ENCODE measurements around the gene CCDC27.
"Not testable (repeated sequence)": the region's sequence is repeated elsewhere in the genome, so short reads cannot be mapped to it uniquely, and the experiment has no call there.

Gene CCDC27

DNA sequence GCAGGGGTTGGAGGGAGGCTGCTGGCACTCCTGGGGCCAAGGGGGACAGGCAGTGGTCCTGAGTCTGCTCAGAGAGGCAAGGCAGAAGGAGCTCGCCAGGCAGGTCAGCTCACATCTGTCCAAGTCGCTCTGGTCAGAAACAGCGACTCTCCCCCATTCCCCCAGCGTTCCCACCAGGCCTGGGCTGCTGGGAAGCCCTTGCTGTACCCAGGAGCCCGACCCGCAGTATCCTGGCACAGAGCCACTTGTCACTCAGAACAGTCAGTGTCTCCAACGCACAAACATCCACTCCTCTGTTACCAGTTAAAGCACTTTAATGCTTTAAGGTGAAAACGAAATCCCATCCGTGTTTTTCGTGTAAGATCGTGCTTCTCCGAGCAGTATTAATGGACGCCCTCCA lies 16.6 kb upstream of the CCDC27 start:
- no peak for DNase-seq (ENCODE audit: low read depth in 2 of 2)

DNA sequence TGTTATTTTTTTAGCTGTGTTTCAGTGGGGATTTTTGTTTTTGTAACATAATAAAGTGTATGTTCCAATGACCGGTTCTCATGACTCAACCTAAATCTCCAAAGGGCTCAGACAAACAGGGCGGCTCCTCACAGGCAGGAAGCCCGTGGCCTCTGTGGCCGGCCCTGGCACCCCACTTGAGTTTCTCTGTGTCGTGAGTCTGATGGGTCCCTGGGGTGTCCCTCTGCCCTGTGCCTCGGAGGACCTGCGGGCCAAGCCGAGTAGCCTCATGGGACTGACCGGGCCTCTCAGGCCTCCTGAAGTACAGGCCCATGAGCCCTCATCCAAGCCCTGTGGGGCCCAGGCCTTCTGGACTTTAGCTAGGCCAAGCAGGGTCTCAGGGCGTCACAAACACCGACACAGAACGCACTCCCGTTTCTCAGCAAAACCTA lies 16.1 kb upstream of the CCDC27 start:
- DNase-seq (ENCODE audit: low read depth in 2 of 2): no peak

DNA sequence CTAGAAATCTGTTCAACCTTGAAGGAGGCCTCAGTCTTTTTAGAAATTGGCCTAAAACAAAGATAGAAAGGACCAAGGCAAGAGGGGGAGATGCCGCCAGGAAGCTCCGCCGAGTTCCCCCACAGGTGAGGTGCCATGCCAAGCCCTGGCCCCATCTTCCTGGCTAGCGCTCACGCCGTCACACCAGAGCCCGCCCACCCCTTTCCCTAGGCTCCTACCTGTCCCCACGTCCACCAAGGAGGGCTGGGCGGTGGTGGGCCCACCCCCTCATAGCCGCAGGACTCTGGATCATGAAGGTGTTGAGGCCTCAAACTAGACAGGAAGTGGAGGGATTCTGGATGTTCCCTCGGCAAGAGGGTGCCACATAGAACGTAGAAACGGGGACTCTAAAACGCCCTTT lies 15.5 kb upstream of the CCDC27 start:
- no peak for DNase-seq (ENCODE audit: low read depth in 2 of 2)

DNA sequence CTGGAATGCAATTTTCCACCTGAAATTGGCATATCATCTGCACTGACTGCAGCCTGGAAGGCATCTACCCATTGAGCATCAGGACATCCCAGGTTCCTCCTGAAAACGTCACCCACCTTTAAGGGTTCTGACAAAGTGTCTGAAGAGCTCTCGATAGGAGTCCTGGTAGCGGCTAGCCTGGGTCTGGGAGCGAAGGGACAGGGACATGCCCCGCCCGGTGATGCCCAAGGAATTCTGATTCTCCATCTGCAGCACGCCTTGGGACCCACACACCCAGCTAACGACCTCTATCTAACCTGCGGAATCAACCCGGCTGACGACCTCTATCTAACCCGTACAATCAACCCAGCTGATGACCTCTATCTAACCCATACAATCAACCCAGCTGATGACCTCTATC lies 13.3 kb upstream of the CCDC27 start:
- DNase-seq (ENCODE audit: low read depth in 2 of 2): no peak

DNA sequence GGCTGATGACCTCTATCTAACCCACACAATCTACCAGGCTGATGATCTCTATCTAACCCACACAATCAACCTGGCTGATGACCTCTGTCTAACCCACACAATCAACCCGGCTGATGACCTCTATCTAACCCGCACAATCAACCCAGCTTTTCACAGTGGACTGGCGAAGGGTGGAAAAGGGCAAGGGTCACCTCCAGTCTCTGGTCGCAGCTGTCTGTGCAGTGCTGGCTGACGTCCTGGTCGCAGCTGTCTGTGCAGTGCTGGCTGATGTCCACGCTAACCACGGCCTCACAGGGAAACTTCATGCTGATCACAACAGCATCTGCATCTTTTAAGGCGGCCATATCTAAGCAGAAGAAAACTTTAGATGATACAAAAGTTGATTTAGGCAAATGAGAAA lies 12.2 kb upstream of the CCDC27 start:
- DNase-seq (ENCODE audit: low read depth in 2 of 2): no peak

DNA sequence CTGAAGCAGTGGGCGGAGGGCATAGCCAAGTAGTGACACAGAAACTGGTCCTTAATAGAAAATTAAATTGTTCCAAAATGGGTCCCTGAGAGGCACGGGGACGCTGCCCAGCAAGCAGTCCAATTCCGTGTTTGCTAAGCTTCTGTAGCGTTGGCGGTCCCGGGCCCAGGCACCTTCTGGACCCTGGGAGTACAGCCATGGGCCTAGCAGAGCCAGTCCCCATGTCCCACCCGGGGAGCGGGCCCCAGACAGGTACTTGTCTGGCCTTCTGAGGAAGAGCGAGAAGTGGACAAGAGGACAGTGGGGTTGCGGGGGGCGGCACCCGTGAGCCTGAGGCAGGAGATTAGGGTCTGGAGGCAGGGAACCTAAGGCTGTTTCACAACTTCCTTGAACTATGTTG lies 11.5 kb upstream of the CCDC27 start:
- DNase-seq (ENCODE audit: low read depth in 2 of 2): no peak

DNA sequence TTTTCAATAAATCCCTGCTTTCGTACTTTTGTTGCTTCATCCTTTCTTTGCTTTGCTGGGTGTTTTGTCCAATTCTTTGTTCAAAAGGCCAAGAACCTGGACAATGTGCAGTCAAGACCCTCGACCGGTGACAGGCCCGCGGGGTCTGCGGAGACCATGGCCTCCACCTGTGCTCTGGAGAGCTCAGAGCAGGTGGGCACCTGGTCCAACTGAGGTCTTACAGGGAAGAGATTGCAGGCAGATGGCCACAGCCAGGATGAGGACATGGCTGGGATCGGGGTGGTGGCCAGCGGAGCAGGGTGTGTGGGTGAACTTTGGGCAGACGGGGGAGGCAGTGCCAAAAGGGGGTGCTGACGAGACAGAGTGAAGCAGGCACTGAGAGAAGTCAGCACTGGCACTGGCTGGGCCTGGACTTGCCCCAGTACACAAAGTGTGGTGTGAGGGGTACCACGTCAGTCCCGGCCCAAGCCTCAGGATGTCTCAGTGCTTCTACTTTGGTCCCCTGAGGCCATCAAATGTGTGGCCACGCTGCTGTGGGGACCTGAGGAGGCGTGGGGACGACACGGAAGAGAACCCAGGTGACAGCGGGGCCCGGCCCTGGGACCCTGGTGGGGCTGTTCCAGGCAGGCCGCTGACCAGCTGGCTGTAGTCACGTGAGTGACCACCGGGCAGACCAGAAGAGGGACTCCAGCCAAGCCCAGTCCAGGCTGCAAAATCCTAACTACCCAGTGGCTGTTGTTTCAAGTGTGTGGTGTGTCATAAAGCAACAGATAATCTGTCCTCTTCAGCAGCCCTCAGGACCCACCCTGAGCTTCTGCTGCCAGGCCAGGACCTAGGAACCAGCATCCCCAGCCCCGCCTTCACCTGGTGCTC lies 10.4 kb upstream of the CCDC27 start:
- DNase-seq (ENCODE audit: low read depth in 2 of 2): no peak

DNA sequence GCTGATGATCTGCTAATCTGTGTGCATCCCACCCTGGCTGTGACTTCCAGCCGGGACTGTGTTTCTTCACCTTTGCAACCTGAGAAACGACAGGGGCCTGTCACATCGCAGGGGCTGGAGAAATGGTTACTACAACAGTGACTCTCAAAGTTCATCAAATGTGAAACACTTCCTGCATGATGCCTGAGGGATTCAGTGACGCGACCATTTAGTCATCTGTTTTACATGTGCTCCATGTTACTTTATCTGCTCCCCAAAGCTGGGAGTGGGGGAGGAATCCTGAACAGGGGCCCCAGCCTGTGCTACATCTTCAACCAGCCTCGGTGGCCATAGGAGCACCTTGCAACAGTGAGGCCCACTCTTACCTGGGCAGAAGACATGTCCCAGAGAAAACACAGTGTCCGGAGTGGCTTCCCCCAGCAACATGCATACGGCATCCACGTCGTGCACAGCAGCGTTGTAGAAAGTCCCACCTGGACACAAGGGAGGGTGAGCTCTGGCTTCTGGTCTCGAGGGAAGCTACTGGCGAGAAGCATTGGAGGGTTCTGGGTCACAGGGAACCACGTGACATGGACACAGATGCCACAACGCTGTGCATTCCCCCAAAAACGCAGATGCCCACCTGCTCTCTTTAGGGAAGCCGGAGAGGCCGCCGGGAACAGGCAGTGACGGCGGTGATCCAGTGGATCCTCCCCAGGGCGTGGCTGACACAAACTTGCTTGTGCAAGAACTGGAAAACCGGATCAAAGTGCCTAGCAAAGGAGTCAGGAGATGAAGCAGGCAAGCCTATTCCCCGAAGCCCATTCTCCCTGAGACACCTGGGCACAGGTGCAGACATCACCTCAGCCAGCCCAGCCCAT lies 9.6 kb upstream of the CCDC27 start:
- DNase-seq (ENCODE audit: low read depth in 2 of 2): no peak

DNA sequence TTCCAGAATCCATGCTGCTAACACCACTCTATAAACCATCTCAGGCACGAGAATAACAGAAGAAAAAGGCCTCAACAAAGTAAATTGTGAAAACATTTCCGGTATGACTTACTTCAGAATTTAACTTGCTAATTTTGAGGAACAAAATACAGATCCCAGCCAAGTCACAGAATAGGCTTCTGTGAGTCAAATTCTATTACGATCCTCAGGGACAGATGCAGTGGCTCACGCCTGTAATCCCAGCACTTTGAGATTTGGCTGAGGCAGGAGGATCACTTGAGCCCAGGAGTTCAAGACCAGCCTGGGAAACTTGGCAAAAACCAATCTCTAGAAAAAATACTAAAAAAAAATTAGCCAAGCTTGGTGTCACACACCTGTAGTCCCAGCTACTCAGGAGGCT lies 8.8 kb upstream of the CCDC27 start:
- no peak for DNase-seq (ENCODE audit: low read depth in 2 of 2)

DNA sequence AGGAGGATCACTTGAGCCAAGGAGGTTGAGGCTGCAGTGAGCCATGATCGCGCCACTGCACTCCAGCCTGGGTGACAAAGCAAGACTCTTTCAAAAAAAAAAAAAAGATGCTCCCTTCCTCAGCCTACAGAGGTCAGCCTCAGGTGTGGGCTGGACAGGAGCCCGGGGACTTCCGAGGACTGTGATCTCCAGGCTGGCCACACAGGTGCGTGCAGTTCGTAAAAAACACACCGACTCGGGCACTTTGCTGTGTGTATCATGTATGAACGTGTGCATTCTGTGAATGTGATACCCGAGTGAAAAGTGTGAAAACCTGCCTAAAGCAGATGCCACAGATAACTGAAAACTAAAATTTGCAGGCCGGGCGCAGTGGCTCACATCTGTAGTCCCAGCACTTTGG lies 8.4 kb upstream of the CCDC27 start:
- DNase-seq (ENCODE audit: low read depth in 2 of 2): no peak

DNA sequence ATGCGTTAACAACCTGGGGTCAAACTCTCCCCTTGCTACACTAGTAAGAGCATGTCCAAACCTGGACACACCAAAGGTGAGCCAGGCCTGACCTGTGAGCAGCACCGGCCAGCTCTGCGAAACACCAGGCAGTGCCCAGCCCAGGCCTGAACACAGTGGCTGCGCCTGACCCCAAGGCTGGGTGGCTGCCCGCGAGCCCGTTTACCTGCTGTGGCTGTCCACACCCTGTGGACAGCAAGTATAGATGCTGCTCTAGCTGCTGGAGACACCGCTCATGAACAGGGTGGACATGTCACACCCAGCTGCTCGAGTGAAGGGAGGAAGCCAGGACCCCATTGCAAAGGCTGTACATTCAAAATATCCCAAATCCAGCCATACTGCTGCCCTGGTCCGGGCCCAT lies 7.6 kb upstream of the CCDC27 start:
- no peak for DNase-seq (ENCODE audit: low read depth in 2 of 2)

DNA sequence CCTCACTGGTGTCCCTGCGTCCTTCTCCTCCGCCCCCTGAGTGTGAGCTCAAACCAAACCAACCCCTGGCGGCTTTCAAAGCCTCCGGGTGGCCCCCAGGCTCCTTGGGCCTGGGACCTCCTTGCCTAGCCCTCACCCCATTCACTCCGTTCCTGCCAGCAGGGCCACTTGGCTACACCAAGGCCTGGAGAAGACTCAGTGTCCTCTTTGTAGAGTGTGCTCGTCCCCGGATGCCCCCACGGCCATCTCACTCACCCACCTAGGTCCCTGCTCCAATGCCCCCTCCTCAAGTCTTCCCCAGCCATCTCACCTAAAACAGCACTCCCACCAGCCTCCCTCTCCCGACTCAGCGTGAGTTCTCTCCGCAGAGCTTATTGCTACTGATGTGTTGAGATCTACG lies 7.2 kb upstream of the CCDC27 start:
- DNase-seq (ENCODE audit: low read depth in 2 of 2): no peak

DNA sequence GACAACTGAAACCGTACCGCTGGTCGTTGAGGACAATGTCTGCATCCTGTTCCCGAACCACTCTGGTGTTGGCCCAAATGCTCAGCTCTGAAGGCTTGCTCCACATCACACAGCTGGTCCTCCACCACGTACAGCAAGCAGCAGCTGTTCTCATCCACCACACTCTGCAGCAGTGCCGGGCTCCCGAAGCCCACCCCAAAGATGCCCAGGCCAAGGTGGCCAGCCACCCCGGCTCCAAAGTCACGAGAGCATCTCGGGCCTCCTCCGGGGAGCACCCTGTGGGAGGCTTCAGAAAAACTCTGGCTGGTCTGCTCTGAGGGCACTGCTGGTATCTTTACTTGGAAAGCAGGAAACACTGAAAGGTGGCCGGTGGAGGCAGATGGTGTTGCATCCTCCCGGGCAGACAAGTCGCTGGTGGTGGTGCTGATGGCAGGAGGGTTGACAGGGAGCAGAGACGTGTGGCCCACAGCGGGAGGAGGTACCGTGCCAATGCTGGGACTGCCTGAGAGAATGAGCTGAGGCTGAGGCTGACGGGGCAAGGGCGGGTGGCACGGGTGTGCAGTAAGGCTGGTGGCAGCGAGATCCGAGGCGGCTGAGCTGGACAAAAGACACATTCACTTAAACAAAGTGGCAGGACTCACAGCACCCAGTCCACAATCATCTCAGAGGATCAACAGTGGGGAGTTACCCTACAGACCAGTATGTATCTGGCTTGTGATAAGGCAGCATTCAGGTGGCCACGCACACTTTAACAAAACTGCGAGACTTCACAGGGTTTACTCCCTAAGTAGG lies 6.5 kb upstream of the CCDC27 start:
- no peak for DNase-seq (ENCODE audit: low read depth in 2 of 2)

DNA sequence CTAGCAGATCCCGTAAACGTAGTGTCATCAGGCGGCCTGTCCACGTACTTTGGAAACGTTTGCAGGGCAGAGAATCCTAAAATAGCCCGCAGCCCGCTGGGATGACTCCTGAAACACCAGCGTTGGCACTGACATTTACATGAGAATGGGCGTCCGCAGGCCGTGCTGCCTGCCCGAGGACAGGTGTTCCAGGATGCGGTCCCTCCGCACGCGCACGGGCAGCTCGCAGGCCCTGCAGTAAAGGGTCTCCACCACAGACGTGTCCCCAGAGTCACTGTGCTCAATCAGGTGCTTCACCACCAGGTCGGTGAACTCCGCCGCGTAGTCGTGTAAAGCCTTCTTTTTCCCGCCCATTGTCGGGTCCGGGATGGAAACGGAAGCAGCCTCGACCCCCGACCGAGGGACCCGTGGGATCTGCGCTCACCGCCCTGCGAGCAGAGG lies 5.8 kb upstream of the CCDC27 start:
- DNase-seq (ENCODE audit: low read depth in 2 of 2): no peak

DNA sequence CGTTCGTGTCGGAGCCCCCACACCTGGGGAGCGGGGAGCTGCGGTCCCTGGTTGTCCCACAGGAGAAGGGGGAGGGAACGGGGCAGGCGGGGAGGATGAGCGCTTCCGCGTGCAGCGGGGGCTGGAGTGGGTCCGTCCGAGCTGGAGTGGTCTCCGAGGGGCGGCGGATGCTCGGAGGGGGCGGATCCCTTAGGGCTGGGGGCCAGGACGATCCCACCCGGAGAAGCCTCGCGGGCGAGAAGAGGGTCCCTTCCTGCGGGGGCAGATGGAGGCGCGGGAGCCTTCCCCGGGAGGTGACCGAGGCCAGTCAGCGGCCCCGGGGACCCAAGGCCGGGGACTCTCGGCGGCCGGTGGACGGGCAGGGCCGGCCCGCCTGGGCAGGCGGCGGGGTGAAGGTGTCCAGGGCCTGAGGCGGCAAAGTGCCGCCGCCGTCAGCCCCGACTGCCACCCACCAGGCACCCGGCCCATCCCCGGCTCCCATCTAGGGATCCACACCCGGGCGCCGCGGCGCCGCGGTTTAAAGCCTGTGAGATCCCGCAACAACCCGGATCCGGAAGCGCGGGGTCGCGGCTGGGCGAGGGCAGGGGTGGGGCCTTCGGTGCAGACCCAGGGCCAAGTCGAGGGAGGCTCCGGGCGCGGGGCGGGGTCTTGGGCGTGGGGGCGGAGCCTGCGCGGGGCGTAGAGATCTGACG lies 5.3 kb upstream of the CCDC27 start:
- peak; percentile 69 to 89 for DNase-seq (ENCODE audit: low read depth in 2 of 2)

DNA sequence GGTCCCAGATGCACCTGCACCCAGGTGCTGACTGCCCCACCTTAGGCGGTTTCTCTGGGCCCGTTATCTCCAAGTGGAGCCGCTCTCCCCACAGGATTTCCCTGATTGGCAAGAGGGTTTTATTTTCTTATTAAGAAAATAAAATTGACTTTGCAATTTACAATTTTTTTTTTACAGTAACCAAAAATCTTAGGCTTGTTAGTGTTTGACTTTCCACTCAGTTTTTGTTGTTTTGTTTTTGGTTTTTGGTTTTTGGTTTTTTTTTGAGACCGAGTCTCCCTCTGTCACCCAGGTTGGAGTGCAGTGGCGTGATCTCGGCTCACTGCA lies 4.8 kb upstream of the CCDC27 start:
- no peak for DNase-seq (ENCODE audit: low read depth in 2 of 2)

DNA sequence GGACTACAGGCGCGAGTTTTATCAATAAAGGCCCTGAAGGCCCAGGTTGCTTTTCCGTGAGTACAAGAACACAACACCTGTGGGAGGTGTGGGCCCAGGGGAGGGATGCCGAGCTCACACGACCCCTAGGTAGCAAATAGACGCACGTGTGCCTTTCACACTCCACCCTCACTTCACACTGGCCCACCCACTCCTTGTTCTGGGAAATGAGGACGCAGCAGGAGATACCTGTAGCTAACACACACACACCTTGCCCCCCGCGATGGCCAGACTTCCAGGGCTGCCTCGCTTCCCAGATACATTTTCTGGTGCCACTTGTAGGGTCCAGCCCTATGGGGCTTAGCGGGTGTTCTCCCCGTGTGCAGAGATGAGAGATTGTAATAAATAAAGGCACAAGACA lies 4.3 kb upstream of the CCDC27 start:
- DNase-seq (ENCODE audit: low read depth in 2 of 2): no peak

DNA sequence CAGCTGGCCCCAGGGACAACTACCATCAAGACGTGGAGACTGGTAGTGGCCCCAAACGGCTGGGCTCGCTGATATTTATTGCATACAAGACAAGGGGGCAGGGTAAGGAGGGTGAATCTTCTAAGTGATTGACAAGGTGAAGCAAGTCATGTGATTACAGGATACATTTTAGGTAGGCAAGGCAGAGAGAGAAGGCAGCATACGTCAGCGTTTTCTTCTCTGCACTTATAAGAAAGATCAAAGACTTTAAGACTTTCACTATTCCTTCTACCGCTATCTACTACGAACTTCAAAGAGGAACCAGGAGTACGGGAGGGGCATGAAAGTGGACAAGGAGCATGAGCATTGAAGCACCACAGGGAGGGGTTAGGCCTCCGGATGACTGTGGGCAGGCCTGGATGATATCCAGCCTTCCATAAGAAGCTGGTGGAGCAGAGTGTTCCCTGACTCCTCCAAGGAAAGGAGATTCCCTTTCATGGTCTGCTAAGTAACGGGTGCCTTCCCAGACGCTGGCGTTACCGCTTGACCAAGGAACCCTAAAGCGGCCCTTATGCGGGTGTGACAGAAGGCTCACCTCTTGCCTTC lies 3.8 kb upstream of the CCDC27 start:
- not testable (repeated sequence) for DNase-seq (ENCODE audit: low read depth in 2 of 2)

DNA sequence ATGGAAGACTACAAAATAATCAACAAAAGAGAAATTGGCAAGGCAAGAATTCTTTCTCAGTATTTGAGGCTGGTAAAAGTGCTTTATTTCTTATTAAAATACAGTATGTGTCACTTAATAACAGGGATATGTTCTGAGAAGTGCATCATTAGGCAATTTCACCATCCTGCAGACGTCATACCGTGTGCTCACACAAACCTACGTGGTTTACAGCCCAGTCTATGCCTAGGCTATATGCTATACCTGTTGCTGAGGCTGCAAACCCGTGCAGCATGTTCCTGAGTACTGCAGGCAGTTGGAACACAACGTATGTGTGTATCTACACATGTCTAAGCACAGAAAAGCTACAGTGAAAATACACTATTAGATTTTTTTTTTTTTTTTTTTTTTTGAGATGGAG lies 2.7 kb upstream of the CCDC27 start:
- DNase-seq (ENCODE audit: low read depth in 2 of 2): no peak

DNA sequence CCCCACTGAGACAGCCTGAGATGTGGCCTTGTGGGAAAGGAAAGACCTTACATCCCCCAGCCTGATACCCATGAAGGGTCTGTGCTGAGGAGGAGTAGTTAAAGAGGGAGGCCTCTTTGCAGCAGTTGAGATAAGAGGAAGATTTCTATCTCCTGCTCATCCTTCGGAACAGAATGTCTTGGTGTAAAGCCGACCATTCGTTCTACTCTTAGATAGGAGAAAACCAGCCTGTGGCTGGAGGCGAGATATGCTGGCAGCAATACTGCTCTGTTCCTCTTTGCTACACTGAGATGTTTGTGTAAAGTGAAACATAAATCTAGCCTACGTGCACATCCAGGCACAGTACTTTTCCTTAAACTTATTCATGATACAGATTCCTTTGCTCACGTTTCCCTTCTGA lies 1.5 kb upstream of the CCDC27 start:
- no peak for DNase-seq (ENCODE audit: low read depth in 2 of 2)

All from stimulated activated CD4-positive, alpha-beta T cell treated with anti-CD3 and anti-CD28 coated beads, Interleukin-1b, Interleukin-23, amount 100 ng/mL, for 1 hour (primary cell).